Endothelial cell of umbilical vein (primary cell): Measurements from ENCODE around the gene CIDEA. TPM values are rescaled to one million over a fixed set of nuclear protein-coding genes. Genes with fewer than 3 reads are reported as not detected.

Source experiments
- BruUV-seq: library from RNA; stranded (reverse); fragments of 400-500 nt; replicated peaks from 2 replicates; lab custom pipeline; 2021; lab: Mats Ljungman, UMichigan
- CTCF ChIA-PET: fragments of 300-600, 350-600 bp; sonication (Branson Sonifier 250); formaldehyde crosslinking; loops from one replicate; lab custom pipeline; 2021; ENCODE audit warnings: antibody characterized with exemption, inconsistent platforms; lab: Charles Lee
- POLR2A ChIA-PET: fragments of 300-600, 350-600 bp; sonication (Branson Sonifier 250); formaldehyde crosslinking; loops from one replicate; lab custom pipeline; 2021; ENCODE audit warnings: antibody characterized with exemption, inconsistent platforms; lab: Charles Lee
- DNase-seq: peaks from one replicate; pipeline ENCODE4 v3.0.0-alpha.2; 2011; ENCODE audit warnings: low read depth, low spot score
- FAIRE-seq: peaks from 2 replicates; lab custom pipeline; 2011; peaks lifted over from hg19 to GRCh38; lab: Jason Lieb, UNC
- H2AFZ ChIP-seq: 2 replicates; pipeline ENCODE4 v1.6.0; 2012; ENCODE audit warnings: low read depth, low read length, control low read depth, inconsistent platforms
- H3K27ac ChIP-seq: 2 replicates; pipeline ENCODE4 v1.5.1; 2011; ENCODE audit warnings: low read depth, mild to moderate bottlenecking, control low read depth, low read length, moderate library complexity; ENCODE audit not compliant: insufficient read depth
- H3K27me3 ChIP-seq, 2 experiments: 2 replicates each; pipeline versions ENCODE4 v1.6.0 to v1.6.1; 2011; ENCODE audit warnings: low read length in 2 of 2, mixed read lengths in 1 of 2; ENCODE audit not compliant: control insufficient read depth in 2 of 2, insufficient read depth in 2 of 2
- H3K36me3 ChIP-seq, 2 experiments: 2 replicates in 1 of 2; 3 replicates in 1 of 2; pipeline ENCODE4 v1.5.1; 2011; ENCODE audit warnings: low read length in 2 of 2, mild to moderate bottlenecking in 1 of 2, moderate library complexity in 1 of 2; ENCODE audit not compliant: control insufficient read depth in 2 of 2, insufficient read depth in 2 of 2; ENCODE audit errors: extremely low read depth in 1 of 2
- H3K4me1 ChIP-seq: 3 replicates; pipeline ENCODE4 v1.5.1; 2011; ENCODE audit warnings: mild to moderate bottlenecking, low read length; ENCODE audit not compliant: control insufficient read depth, insufficient read depth; ENCODE audit errors: extremely low read depth
- H3K4me2 ChIP-seq: 2 replicates; pipeline ENCODE4 v1.6.1; 2011; ENCODE audit warnings: low read length, control low read depth, mixed read lengths; ENCODE audit not compliant: insufficient read depth
- H3K4me3 ChIP-seq, 3 experiments: fragments of 200-600 bp in 1 of 3; sonication (generic), shearing (Covaris generic) in 1 of 3; replicated peaks in 1 of 3; 2 replicates each; pipeline ENCODE4 v1.5.1; 2011 to 2016; ENCODE audit warnings: control low read depth in 3 of 3, low read length in 3 of 3, mild to moderate bottlenecking in 2 of 3, inconsistent platforms in 1 of 3, low read depth in 1 of 3, moderate library complexity in 1 of 3; ENCODE audit not compliant: insufficient read depth in 1 of 3
- H3K79me2 ChIP-seq: 2 replicates; pipeline ENCODE4 v1.6.0; 2012; ENCODE audit warnings: low read length, inconsistent platforms; ENCODE audit not compliant: control insufficient read depth, insufficient read depth
- H3K9ac ChIP-seq: replicated peaks from 2 replicates; pipeline ENCODE3; 2011; ENCODE audit warnings: low read length, control low read depth; ENCODE audit not compliant: insufficient read depth; ENCODE audit errors: extremely low read depth
- H3K9me1 ChIP-seq: replicated peaks from 3 replicates; pipeline ENCODE4 v1.6.0; 2011; ENCODE audit warnings: mild to moderate bottlenecking, low read length; ENCODE audit not compliant: control insufficient read depth, insufficient read depth; ENCODE audit errors: extremely low read depth
- H3K9me3 ChIP-seq: replicated peaks from 2 replicates; pipeline ENCODE4 v1.5.1; 2012; ENCODE audit warnings: low read length, inconsistent platforms; ENCODE audit not compliant: control insufficient read depth, insufficient read depth
- H4K20me1 ChIP-seq: replicated peaks from 2 replicates; pipeline ENCODE3; 2011; ENCODE audit warnings: mild to moderate bottlenecking, low read length; ENCODE audit not compliant: control insufficient read depth, insufficient read depth; ENCODE audit errors: extremely low read depth
- EZH2 ChIP-seq: IDR thresholded peaks from 2 replicates; pipeline ENCODE4 v1.6.1; 2012; ENCODE audit warnings: borderline replicate concordance, low read depth, mild to moderate bottlenecking, moderate library complexity, low read length, inconsistent platforms; ENCODE audit not compliant: severe bottlenecking
- FOS ChIP-seq: IDR thresholded peaks from 2 replicates; pipeline ENCODE4 v1.6.1; 2011; ENCODE audit warnings: mild to moderate bottlenecking, low read length, moderate library complexity, borderline replicate concordance; ENCODE audit not compliant: insufficient read depth
- GATA2 ChIP-seq: IDR thresholded peaks from 2 replicates; pipeline ENCODE4 v1.7.0; 2011; ENCODE audit warnings: low read depth, mild to moderate bottlenecking, moderate library complexity, mixed read lengths, low read length; ENCODE audit not compliant: insufficient read length, insufficient read depth
- JUN ChIP-seq: IDR thresholded peaks from 2 replicates; pipeline ENCODE4 v1.6.1; 2011; ENCODE audit warnings: borderline replicate concordance, low read depth; ENCODE audit not compliant: insufficient read length, insufficient read depth
- MYC ChIP-seq: IDR thresholded peaks from one replicate; pipeline ENCODE4 v1.6.1; 2011; ENCODE audit warnings: mild to moderate bottlenecking, low read depth, low read length
- POLR2A ChIP-seq: IDR thresholded peaks from 2 replicates; pipeline ENCODE4 v1.6.1; 2012; ENCODE audit warnings: low read depth, mild to moderate bottlenecking, control low read depth, low read length
- POLR2AphosphoS5 ChIP-seq: IDR thresholded peaks from 2 replicates; pipeline ENCODE4 v1.6.1; 2012; ENCODE audit warnings: low read depth, mild to moderate bottlenecking, control low read depth, low read length, moderate library complexity; ENCODE audit not compliant: insufficient read depth
- dilution Hi-C: fragments of 300-500 bp; cut with MboI; formaldehyde crosslinking; loops from one replicate; pipeline ENCODE4 v1.15.0; 2019; ENCODE audit warnings: low sequenced_read_pairs; ENCODE audit not compliant: extremely low pct_ligation_motif_present
- intact Hi-C: fragments of 100-400 bp; cut with micrococcal nuclease; formaldehyde crosslinking; loops from one replicate; pipeline ENCODE4 v1.10.0; 2022
- polyA plus RNA-seq, 4 experiments: library from polyadenylated mRNA; depleted of rRNA in 3 of 4; stranded (reverse) in 3 of 4; unstranded in 1 of 4; fragments of >200 nt; gene quantifications; 2 replicates each; pipeline versions ENCODE4 v1.2.1 to v1.2.3, GENCODE V29; 2011 to 2012; ENCODE audit warnings: missing spikeins in 1 of 4
- total RNA-seq: library from RNA; stranded (reverse); gene quantifications from 2 replicates; pipeline ENCODE4 v1.2.3, GENCODE V29; 2021
- TF ChIP-seq, protein P1 (sequence below), 2 donors: IDR thresholded peaks; 1 replicate in 1 of 2; 2 replicates in 1 of 2; pipeline ENCODE4 v1.5.1; 2011; ENCODE audit warnings: low read length in 2 of 2, mild to moderate bottlenecking in 2 of 2, moderate library complexity in 2 of 2, control low read depth in 1 of 2, inconsistent platforms in 1 of 2, low read depth in 1 of 2; ENCODE audit not compliant: insufficient read depth in 1 of 2; ENCODE audit errors: extremely low read depth in 1 of 2
- TF ChIP-seq, protein P2 (sequence below): IDR thresholded peaks from 2 replicates; pipeline ENCODE4 v1.6.1; 2011; ENCODE audit not compliant: insufficient read depth, insufficient read length

CIDEA gene
- total and polyA plus RNA-seq, 2 donors (not counting 3 experiments of a cell fraction or from before 2014, with no cell fraction given), result 0.42 TPM; not detected in 1

- Histone ChIP-seq H3K4me2 (peak overlapping the region; percentile 62), H3K36me3 (no peaks in the 10 kb centered on the region), H3K9me3 (no peaks in the 10 kb centered on the region), H3K4me3 (peak overlapping the region; percentile 9 to 44 (median 30)), H3K9ac (peak overlapping the region; percentile 82), H3K27ac (peak overlapping the region; percentile 89), H3K9me1 (no peaks in the 10 kb centered on the region), H3K4me1 (peaks cover 34% of the 10 kb centered on the region), H3K27me3 (no peaks in the 10 kb centered on the region), H3K79me2 (no peaks in the 10 kb centered on the region), H4K20me1 (no peaks in the 10 kb centered on the region), H2AFZ (peak overlapping the region; percentile 78)
- FAIRE-seq (peak; percentile 98), DNase-seq (peak; percentile 93)
- CTCF ChIA-PET, result interaction anchor here (0.9 to 4.2 kb wide), 11 partner anchors 8 to 342 kb away, joined by 3 to 23 read pairs (median 7); partner anchors contain the start of gene TUBB6
- dilution Hi-C loops (no loop called here), intact Hi-C loops (loop anchor here (1.0 kb wide), 3 partner anchors 17 to 98 kb away; partner anchors contain the start of genes AFG3L2 and TUBB6)
- POLR2A ChIA-PET, result interaction anchor here (0.5 to 3.4 kb wide), 10 partner anchors 8 to 721 kb away, joined by 3 to 46 read pairs (median 4); partner anchors contain the start of gene TUBB6
- BruUV-seq, result TSS peak; percentile 88
- peak; percentile 77 for TF ChIP-seq POLR2AphosphoS5
- no peak for TF ChIP-seq EZH2
- TF ChIP-seq, protein P1, sequence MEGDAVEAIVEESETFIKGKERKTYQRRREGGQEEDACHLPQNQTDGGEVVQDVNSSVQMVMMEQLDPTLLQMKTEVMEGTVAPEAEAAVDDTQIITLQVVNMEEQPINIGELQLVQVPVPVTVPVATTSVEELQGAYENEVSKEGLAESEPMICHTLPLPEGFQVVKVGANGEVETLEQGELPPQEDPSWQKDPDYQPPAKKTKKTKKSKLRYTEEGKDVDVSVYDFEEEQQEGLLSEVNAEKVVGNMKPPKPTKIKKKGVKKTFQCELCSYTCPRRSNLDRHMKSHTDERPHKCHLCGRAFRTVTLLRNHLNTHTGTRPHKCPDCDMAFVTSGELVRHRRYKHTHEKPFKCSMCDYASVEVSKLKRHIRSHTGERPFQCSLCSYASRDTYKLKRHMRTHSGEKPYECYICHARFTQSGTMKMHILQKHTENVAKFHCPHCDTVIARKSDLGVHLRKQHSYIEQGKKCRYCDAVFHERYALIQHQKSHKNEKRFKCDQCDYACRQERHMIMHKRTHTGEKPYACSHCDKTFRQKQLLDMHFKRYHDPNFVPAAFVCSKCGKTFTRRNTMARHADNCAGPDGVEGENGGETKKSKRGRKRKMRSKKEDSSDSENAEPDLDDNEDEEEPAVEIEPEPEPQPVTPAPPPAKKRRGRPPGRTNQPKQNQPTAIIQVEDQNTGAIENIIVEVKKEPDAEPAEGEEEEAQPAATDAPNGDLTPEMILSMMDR (IDR thresholded peaks at IDR 0.05; ENCODE audit: extremely low read depth in 1 of 2, insufficient read depth in 1 of 2, low read depth in 1 of 2, low read length in 2 of 2), result peak in 1 of 2 donors; percentile 23
- TF ChIP-seq, protein P2, sequence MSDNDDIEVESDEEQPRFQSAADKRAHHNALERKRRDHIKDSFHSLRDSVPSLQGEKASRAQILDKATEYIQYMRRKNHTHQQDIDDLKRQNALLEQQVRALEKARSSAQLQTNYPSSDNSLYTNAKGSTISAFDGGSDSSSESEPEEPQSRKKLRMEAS, result no peak
- TF ChIP-seq FOS, result peak; percentile 74
- TF ChIP-seq POLR2A, result peak; percentile 86
- TF ChIP-seq JUN, result no peak
- peak; percentile 3 for TF ChIP-seq MYC
- no peak for TF ChIP-seq GATA2
Measured at GRCh38 chr18:12278741-12279682, 24.9 kb downstream of the CIDEA start.
